Measurements from ENCODE around the gene ZNF22.

GRCh38 chr10:45040921-45041542 lies 40.3 kb downstream of the ZNF22 start:
- TF ChIP-seq ELF4 (IDR thresholded peaks at IDR 0.05), result no peak
- TF ChIP-seq CTBP1 (IDR thresholded peaks at IDR 0.05; ENCODE audit: borderline replicate concordance), result no peak
- no peak for TF ChIP-seq ARNT (IDR thresholded peaks at IDR 0.05)

All from HEK293T (cell line).